HG03460 (cell line): Measurements from ENCODE around the gene ARIH1.
"Not testable (repeated sequence)": the region's sequence is repeated elsewhere in the genome, so short reads cannot be mapped to it uniquely, and the experiment has no call there.

Experiments used
- ATAC-seq: cut with Tn5 transposase; IDR thresholded peaks from one replicate; pipeline ENCODE4 v1.9.1; 2021; ENCODE audit not compliant: unreplicated experiment

Gene ARIH1, protein sequence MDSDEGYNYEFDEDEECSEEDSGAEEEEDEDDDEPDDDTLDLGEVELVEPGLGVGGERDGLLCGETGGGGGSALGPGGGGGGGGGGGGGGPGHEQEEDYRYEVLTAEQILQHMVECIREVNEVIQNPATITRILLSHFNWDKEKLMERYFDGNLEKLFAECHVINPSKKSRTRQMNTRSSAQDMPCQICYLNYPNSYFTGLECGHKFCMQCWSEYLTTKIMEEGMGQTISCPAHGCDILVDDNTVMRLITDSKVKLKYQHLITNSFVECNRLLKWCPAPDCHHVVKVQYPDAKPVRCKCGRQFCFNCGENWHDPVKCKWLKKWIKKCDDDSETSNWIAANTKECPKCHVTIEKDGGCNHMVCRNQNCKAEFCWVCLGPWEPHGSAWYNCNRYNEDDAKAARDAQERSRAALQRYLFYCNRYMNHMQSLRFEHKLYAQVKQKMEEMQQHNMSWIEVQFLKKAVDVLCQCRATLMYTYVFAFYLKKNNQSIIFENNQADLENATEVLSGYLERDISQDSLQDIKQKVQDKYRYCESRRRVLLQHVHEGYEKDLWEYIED

DNA sequence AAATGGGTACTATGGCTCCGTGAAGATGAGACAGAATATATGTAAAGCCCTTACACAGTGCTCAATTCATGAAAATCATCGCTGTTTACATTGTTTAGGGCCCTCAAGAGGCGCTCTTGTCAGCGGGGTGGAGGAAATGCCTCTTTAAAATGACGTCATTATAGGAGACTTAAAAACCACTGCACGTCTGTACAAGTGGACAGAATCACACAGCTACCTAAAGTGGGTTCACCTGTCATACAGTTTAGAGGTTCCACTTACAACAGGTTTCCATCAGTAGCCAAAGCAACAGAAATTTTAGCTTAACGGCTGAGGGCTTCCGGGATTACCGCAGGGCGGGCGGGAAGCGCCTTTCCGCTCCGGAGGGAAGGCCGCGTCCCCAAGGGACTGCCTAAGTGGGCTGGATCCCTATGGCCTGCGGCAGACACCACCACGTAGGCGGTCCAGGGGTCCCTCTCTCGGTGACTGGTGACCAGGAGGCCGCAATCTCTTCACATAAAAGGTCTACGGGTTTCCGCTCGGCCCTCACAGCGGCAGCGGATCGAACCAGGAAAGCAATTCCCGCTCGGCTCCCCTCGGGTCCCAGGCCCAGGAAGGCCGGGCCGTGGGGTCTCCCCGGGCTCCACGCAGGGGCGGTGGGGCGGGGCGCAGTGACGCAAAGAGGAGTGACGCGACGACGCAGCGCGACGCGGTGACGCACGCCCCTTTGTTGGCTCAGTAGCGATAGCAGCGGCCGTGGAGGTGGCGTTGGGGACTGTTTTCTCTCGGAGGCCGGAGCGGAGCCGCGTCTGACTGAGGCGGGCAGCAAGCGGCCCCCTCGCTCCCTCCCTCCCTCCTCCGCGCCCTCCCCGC, at the start of gene ARIH1:
Gene ARIH1 (plus strand): TSS at position 717 of the 852 bp plus-strand sequence. CDS start 310 bp downstream, outside the sequence.
- peak; percentile 77 for ATAC-seq

DNA sequence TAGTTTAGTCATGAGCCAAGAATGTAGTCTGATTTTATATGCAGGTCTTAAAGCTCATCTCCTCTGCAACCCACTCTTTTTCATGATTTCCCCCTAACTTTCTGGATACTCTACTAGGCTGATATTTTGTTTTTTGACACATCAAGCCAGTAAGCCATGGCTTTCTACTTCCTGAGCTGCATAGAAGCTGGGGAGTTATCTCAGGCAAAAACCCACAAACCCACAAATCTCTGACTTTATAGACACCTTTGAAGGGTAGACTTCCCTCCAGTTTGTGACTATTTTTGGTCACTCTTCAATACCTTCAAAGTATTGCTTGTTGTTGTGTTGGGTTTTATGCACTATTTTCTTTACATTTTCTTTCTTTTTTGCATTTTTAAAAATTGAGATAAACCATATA, 47.4 kb upstream of the ARIH1 start:
- ATAC-seq: no peak

DNA sequence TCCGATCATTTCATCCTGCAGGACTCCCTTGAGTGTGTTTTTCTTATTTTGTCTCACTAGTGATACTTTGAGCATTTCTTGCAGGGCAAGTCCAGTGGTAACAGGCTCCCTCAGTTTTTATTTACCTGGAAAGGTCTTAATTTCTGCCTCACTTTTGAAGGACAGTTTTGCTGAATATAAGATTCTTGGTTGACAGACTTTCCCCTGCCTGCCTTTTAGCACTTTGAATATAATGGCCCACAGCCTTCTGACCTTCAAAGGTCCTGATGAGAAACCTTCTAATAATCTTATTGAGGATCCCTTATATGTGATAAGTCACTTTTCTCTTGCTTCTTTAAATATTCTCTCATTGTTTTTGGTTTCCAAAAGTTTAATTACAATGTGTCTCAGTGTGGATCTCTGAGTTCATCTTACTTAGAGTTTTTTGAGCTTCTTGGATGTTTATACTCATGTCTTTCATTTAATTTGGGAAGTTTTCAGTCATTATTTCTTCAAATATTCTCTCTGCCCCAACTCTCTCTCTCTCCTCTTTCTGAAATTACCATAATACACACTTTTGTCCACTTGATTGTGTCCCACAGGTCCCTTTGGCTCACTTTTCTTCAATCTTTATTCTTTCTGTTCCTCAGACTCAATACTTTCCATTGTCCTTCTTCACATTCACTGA, 36.3 kb upstream of the ARIH1 start:
- no peak for ATAC-seq

DNA sequence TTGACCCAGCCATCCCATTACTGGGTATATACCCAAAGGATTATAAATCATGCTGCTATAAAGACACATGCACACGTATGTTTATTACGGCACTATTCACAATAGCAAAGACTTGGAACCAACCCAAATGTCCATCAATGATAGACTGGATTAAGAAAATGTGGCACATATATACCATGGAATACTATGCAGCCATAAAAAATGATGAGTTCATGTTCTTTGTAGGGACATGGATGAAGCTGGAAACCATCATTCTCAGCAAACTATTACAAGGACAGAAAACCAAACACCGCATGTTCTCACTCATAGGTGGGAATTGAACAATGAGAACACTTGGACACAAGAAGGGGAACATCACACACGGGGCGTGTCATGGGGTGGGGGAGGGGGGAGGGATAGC, 31.3 kb upstream of the ARIH1 start:
- not testable (repeated sequence) for ATAC-seq

DNA sequence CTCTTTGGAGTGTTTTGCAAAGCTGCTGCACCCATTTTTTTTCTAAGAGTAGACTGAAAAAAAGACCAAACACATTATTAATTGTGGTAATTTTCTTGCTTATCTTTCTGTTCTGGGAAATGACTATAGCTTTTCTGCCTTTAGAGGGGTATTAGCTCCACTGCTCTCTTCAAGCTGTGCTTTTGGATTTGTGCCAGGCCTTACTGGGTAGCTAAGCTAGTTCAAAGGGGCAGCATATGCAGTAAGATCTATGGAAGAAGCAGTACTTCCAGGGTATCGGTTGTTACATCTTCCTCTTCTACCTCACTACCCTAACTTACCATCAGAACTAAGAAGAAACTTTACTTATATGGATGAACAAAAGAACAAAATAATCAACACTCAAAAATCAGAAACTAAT, 28.7 kb upstream of the ARIH1 start:
- ATAC-seq: no peak

DNA sequence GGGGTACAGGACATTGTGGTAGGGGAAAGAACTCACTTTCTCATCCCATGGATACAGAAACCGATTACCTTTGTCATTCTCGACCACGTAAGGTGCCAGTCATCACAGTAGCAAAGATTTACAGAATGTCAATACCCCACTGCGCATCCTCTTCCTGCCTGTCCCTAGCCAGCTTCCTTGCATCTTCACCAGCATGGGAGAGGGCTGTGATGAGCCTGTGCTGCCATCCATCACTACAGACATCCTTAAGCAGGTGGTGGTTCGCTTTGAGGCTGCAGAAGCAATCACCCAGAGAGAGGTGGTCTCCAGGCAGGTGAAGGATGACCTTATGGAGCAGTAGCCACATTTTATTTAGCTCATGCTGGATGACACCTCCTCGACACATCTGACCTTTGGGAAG, 23.3 kb upstream of the ARIH1 start:
- ATAC-seq: no peak

DNA sequence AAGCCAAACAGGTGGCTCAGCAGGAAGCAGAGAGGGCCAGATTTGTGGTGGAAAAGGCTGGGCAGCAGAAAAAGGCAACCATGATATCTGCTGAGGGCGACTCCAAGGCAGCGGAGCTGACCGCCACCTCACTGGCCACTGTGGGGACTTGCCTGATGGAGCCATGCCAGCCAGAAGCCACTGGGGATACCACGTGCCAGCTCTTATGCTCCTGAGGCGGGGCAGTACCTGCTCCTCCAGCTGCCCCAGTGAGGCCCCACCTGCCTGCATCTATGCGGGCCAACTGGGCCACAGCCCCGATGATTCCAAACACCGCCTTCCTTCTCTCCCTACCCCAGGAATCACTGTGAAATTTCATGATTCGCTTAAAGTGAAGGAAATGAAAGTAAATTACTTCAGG, 22.9 kb upstream of the ARIH1 start:
- ATAC-seq: no peak

DNA sequence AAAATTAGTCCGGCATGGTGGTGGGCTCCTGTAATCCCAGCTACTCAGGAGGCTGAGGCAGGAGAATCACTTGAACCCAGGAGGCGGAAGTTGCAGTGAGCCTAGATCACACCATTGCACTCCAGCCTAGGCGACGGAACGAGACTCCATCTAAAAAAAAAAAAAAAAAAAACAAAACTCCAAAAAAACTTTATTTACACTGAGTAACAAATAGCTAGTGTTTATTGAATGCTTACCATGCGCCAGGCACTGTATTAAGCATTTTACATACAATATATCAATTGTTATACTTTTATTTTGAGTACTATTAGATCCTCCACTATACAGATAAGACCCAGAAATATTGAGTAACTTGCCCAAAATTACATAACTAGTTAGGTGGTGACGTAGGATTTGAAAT, 17.4 kb upstream of the ARIH1 start:
- no peak for ATAC-seq

DNA sequence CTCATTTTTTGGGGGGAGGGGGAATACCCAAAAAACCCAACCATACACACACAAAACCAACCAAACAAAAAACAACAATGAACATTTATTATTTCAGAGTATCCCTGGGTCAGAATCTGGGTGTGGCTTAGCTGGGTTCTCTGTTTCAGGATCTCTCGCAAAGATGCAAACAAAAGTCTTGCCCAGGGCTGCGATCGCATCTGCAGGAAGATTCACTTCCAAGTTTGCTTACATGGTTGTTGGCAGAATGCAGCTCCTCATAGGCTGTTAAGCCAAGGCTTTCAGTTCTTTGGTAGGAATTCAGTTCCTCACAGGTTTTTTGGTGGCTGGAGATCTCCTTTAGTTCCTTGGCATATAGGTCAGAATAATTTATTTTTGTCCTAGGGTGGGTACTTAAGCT, 13.7 kb upstream of the ARIH1 start:
- no peak for ATAC-seq

DNA sequence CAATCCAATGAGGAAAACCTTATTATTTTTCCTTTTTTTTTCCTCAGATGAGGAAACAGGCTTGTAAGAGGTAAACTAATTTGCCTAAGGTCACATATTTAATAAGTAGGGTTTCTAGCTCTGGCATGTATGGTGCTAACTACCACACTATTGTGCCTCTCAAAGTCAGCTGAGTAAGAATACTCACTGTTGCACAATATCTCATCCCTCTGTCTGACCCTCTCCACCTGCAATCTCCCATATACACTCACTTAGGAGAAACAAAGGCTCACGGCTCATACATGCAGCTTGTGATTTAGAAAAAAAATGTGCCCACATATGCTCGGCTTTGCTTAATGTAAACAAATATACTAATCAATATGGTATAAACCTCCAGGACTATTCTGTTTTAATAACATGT, 10.4 kb upstream of the ARIH1 start:
- no peak for ATAC-seq

DNA sequence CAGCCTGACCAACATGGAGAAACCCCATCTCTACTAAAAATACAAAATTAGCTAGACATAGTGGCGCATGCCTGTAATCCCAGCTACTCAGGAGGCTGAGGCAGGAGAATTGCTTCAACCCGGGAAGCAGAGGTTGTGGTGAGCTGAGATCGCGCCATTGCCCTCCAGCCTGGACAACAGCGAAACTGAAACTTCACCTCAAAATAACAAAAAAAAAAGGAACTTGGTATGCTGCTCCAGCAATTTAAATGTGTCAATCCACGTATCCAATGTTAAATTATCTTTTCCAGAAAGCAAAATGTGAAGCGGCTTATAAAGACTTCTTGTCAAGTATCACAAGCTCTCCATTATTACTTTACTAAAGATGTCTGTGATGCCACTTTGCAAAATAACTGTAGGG, 9.9 kb upstream of the ARIH1 start:
- ATAC-seq: no peak

DNA sequence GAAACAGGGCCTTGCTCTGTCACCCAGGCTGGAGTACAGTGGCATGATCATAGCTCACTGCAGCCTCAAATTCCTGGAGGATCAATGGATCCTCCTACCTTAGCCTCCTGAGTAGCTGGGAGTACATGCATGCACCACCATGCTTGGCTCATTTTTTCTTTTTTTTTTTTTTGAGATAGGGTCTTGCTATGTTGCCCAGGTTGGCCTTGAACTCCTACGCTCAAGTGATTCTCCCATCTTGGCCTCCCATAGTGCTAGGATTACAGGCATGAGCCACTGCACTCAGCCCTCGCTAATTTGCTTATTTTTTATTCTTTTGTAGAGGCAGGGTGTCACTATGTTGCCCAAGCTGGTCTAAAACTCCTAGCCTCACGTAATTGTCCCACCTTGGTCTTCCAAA, 6.0 kb upstream of the ARIH1 start:
- ATAC-seq: no peak

DNA sequence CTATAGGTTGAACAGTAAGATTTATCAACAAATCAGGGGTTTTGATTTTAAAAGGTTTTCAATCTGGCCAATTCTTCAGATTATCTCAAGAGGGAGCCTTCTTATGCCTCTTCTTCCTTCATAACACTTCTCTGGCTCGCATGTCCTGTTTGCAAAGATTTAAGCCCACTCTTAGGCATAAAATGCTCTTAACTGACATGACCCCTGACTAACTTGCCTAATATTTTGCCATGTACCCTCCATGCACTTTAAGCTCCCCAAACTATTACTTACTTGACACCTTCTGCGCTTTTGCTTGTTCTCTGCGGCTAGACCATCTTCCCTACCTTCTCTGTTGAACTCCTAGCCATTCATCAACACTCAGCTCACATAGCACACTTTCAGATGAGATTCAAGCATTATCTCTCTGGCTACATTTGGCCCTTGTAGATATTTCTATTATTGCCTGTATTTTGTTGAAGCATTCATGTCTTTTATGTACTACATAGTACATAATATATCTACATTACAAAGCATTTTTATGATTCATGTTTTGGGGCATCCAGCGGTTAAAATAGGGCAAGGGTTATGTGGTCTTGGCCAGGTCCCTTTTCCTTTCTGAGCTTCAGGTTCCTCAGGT, 1.0 kb upstream of the ARIH1 start:
- ATAC-seq: no peak

DNA sequence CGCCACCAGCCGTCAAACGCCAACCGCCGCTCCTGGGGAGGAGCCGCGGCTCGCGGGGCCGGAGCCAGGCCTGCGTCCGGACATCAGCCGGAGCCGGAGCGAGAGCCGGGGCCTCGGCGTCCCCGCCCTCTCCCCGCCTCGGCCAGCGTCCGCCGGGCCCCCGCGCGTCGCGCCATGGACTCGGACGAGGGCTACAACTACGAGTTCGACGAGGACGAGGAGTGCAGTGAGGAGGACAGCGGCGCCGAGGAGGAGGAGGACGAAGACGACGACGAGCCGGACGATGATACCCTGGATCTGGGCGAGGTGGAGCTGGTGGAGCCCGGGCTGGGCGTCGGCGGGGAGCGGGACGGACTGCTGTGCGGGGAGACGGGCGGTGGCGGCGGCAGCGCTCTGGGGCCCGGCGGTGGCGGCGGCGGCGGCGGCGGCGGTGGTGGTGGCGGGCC, 359 bp downstream of the ARIH1 start:
- peak; percentile 19 for ATAC-seq

DNA sequence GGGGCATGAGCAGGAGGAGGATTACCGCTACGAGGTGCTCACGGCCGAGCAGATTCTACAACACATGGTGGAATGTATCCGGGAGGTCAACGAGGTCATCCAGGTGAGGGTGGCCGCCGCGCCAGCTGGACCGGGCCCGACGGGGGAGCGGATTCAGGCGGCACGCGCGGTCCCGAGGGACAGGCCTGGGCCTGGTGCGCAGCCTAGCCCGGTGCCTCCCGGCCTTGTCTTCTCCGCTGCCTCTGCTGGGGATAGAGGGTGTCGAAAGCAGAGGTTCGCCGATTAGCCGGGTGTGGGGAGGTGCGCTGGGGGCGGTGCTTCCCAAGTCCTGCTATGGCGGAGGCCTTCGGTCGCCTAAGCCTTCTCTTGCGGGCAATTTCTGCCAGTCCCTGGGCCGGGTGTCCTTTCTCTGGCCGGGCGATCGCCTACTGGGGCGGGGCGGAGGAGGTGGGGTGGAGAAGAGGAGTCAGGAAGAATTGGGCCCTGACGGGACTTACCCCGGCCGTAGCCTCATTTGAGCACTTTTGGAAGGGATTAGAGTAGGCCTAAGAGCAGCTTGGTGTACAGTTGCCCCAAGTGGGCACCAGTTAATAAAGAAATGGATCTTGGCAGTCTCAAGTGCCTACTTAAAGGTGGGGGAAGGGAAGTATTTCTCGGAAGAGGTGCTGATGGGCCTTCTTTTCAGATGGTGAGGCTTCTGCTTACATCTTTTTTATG, 940 bp downstream of the ARIH1 start:
- peak; percentile 35 for ATAC-seq

DNA sequence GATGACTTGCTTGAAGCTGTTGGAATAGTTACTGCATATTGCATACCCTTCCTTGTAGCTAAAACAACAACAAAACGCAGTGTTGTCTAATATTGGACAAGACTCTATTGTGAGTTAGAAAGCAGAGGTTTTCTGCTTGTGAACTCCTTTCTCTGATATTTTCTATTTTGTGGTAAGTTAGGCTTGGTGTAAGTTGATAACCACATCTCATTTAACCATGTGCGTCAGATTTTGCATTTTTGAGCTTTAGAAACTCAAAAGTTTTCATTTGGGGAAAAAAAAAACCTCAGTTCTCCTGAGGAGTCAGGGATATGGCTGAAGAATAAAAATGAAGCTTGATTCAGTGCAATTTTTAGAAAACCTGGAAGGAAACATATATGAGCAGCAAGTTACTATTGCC, 1.5 kb downstream of the ARIH1 start:
- ATAC-seq: no peak

DNA sequence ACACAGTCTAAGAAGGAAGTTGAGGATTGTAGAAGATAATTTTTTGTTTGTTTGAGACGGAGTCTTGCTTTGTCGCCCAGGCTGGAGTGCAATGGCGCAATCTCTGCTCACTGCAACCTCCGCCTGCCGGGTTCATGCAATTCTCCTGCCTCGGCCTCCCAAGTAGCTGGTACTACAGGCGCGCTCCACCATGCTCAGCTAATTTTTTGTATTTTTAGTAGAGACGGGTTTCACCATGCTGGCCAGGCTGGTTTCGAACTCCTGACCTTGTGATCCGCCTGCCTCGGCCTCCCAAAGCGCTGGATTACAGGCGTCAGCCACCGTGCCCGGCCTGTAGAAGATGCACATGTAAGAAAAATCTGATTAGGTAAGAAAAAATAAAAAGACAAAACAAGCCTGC, 2.2 kb downstream of the ARIH1 start:
- ATAC-seq: not testable (repeated sequence)

DNA sequence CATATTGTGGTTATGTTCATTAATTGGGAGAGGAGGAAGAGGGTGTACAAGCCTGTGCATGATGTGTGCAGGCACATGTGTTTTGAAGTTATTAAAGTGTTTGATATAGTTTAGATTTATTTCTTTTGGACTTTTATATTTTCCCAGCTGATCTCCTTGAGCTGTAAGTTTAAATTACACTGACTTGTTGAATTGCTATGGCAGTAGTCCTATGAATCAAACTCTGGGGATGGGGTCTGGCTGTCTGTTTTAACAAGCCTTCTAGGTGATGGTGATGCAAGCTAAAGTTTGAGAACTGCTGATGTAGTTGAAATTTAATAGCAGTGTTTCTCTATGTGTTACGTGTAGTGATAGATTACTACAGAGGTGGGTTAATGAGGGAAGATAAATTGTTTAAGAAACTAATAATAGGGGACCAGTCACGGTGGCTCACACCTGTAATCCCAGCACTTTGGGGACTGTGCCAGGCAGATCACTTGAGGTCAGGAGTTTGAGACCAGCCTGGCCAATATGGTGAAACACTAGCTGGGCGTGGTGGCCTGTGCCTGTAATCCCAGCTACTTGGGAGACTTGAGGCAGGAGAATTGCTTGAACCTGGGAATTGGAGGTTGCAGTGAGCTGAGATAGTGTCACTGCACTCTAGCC, 7.0 kb downstream of the ARIH1 start:
- ATAC-seq: no peak

DNA sequence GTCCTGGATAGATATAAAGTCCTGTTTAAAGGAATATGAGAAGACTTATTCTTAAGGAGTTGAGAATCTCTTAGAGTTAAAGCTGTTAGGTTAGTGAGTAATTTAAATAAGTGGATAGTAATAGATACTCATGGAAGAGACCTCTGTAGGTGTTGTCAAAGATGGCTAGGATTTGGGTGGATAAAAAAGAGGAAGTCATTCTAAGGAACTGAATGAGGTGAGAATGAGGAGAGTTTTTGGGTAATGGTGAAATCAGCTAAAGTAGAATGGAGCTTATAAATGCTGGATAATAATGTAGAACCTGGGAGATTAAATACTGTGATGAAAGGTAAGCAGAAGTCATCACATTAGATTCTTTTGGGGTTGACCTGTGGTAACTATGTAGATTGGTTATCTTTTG, 8.1 kb downstream of the ARIH1 start:
- no peak for ATAC-seq

DNA sequence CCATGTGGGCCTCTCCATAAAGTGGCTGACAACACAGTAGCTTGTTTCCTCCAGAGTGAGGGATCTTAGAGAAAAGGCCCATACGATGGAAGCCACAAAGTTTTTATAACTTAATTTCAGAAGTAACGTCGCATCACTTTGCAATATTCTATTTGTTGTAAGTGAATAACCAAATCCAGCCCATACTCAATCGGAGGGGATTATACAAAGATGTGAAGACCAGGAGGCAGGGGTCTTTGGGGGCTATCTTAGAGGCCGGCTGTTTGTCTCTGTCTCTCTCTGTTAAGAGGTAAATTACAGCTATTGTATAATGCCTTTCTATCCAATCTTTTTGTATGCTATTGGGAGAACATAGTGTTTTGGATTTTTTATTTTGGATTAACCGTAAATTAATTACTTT, 9.1 kb downstream of the ARIH1 start:
- no peak for ATAC-seq
